Measurements from ENCODE around the gene NTF4. TPM values are rescaled to one million over a fixed set of nuclear protein-coding genes. Genes with fewer than 3 reads are reported as not detected.
"Not testable (repeated sequence)": the region's sequence is repeated elsewhere in the genome, so short reads cannot be mapped to it uniquely, and the experiment has no call there.

Gene NTF4
- total RNA-seq, 1 experiment from 2014 or later: 1.7 TPM

DNA sequence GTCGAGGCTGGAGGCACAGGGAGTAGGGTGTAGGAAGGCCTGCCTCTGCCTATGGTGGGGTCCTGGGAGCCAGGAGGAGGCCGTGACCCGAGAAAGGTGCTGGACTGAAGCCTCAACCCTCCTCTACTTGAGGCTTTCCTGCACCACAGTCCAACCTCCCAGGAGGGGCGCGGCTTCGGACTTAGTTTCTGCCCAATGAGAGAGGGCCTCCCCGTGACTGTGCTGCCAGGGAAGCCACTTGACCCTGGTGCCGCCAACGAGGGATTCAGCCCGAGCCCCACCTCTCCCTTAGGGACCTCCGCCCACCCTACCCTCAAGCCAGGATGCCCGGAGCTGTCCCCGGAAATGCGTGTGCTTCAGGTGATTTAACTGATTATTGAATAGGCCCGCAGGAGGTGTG, 40.4 kb downstream of the NTF4 start, which contains the start of gene CGB3:
CGB3 (minus strand) TSS at position 101 of the 400 bp plus-strand sequence. CDS start 362 bp downstream, outside the sequence.
- BruUV-seq (replicated peaks); H3K27me3 ChIP-seq (ENCODE audit: insufficient read depth, low read length); H4K20me1 ChIP-seq (ENCODE audit: insufficient read depth); H3K9me3 ChIP-seq (ENCODE audit: control insufficient read depth in 1 of 2, insufficient read depth in 1 of 2, low read depth in 1 of 2, low read length in 2 of 2); H2AFZ ChIP-seq (ENCODE audit: low read depth, low read length, poor library complexity, severe bottlenecking); ATAC-seq; H3K79me2 ChIP-seq (ENCODE audit: insufficient read depth, low read length); RAD21 ChIA-PET (ENCODE audit: low non-redundant PET in 1 of 2, low total read pairs in 2 of 2, uncharacterized antibody in 2 of 2, unreplicated experiment in 2 of 2); H3K9me2 ChIP-seq (ENCODE audit: insufficient read depth); intact Hi-C loops (cut with micrococcal nuclease); H3K36me3 ChIP-seq (ENCODE audit: control insufficient read depth in 1 of 2, insufficient read depth in 2 of 2, low read length in 2 of 2); H3K4me3 ChIP-seq (replicated peaks in 1 of 2; ENCODE audit: low read depth in 1 of 2, low read length in 2 of 2); POLR2A ChIA-PET; H3K9ac ChIP-seq (ENCODE audit: low read length); H3K4me2 ChIP-seq (ENCODE audit: low read length); H3K27ac ChIP-seq (ENCODE audit: low read depth, low read length); CTCF ChIA-PET; DNase-seq (ENCODE audit: low read depth, low spot score): not testable (repeated sequence)
- peaks cover 26 to 32% of the 10 kb centered on the region in 2 experiments for H3K4me1 ChIP-seq (ENCODE audit: control insufficient read depth in 1 of 2, insufficient read depth in 2 of 2, low read length in 2 of 2)

DNA sequence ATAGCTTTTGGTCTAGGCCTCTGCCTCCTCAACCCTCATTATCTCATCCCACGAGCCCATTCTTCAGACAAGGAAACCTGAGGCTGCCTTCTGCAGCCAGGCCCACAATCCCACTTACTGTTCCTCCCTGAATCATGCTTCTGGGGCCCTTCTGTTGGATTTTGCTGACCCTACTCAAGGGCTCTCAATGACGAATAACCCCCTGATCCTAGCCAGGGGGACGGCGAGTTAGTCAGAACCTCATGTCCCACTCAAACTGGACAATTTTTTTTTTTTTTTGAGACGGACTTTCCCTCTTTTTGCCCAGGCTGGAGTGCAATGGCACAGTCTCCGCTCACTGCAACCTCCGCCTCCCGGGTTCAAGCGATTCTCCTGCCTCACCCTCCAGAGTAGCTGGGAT, 42.5 kb downstream of the NTF4 start:
- peaks cover 30 to 52% of the 10 kb centered on the region in 2 experiments for H3K4me1 ChIP-seq (ENCODE audit: control insufficient read depth in 1 of 2, insufficient read depth in 2 of 2, low read length in 2 of 2)
- no peak overlapping the region for H2AFZ ChIP-seq (ENCODE audit: low read depth, low read length, poor library complexity, severe bottlenecking)
- H3K4me3 ChIP-seq (replicated peaks in 1 of 2; ENCODE audit: low read depth in 1 of 2, low read length in 2 of 2): no peak overlapping the region
- ATAC-seq (no peak), DNase-seq (ENCODE audit: low read depth, low spot score) (no peak)
- H3K27ac ChIP-seq (ENCODE audit: low read depth, low read length): no peak overlapping the region
- no peaks in the 10 kb centered on the region for H4K20me1 ChIP-seq (ENCODE audit: insufficient read depth)
- H3K9me2 ChIP-seq (ENCODE audit: insufficient read depth): no peaks in the 10 kb centered on the region
- TF ChIP-seq SRF (IDR thresholded peaks at IDR 0.05; ENCODE audit: low read depth): no peak
- TF ChIP-seq EZH2 (IDR thresholded peaks at IDR 0.05): no peak
- no peak for TF ChIP-seq JUND (IDR thresholded peaks at IDR 0.05)
- H3K79me2 ChIP-seq (ENCODE audit: insufficient read depth, low read length): no peaks in the 10 kb centered on the region
- CTCF ChIA-PET: interaction anchor here (1.3 kb wide), 1 partner anchor 29 kb away, joined by 4 read pairs; the partner anchor contains the start of genes GYS1 and RUVBL2
- H3K4me2 ChIP-seq (ENCODE audit: low read length): peak overlapping the region; percentile 24
- intact Hi-C loops (cut with micrococcal nuclease): no loop called here
- no peaks in the 10 kb centered on the region for H3K36me3 ChIP-seq (ENCODE audit: control insufficient read depth in 1 of 2, insufficient read depth in 2 of 2, low read length in 2 of 2)
- H3K27me3 ChIP-seq (ENCODE audit: insufficient read depth, low read length): no peaks in the 10 kb centered on the region
- BruUV-seq (replicated peaks): no TSS peak
- H3K9me3 ChIP-seq (ENCODE audit: control insufficient read depth in 1 of 2, insufficient read depth in 1 of 2, low read depth in 1 of 2, low read length in 2 of 2): no peaks in the 10 kb centered on the region
- H3K9ac ChIP-seq (ENCODE audit: low read length): no peak overlapping the region
- POLR2A ChIA-PET: interaction anchor here (1.4 kb wide), 1 partner anchor 28 kb away, joined by 3 read pairs; the partner anchor contains the start of gene RUVBL2
- RAD21 ChIA-PET (ENCODE audit: low non-redundant PET in 1 of 2, low total read pairs in 2 of 2, uncharacterized antibody in 2 of 2, unreplicated experiment in 2 of 2): no interaction called here
